Caco-2 (cell line): ENCODE measurements around the gene KLC3. TPM values are rescaled to one million over a fixed set of nuclear protein-coding genes. Genes with fewer than 3 reads are reported as not detected.

Source experiments
- BruUV-seq: library from RNA; stranded (reverse); fragments of 400-500 nt; replicated peaks from 2 replicates; lab custom pipeline; 2021; lab: Mats Ljungman, UMichigan
- CTCF ChIA-PET: fragments of 300-600 bp; sonication (Branson Sonifier 250); formaldehyde crosslinking; loops from one replicate; lab custom pipeline; 2022; ENCODE audit warnings: antibody characterized with exemption; lab: Charles Lee
- POLR2A ChIA-PET: fragments of 300-600 bp; sonication (Branson Sonifier 250); formaldehyde crosslinking; loops from one replicate; lab custom pipeline; 2022; ENCODE audit warnings: antibody characterized with exemption; lab: Charles Lee
- DNase-seq, 2 experiments: peaks; one replicate each; pipeline versions ENCODE4 v3.0.0 to v3.0.0-alpha.2; 2020 to 2022
- H3K27me3 ChIP-seq: replicated peaks from 2 replicates; pipeline ENCODE4 v1.6.0; 2011; ENCODE audit warnings: low read length; ENCODE audit not compliant: control insufficient read depth, insufficient read depth
- H3K36me3 ChIP-seq: 2 replicates; pipeline ENCODE4 v1.5.1; 2011; ENCODE audit warnings: low read length; ENCODE audit not compliant: control insufficient read depth, insufficient read depth
- H3K4me1 ChIP-seq: fragments of 250-450 bp; sonication (Bioruptor Pico); 2 replicates; pipeline ENCODE4 v1.5.1; 2020; ENCODE audit warnings: mild to moderate bottlenecking
- H3K4me3 ChIP-seq: 2 replicates; pipeline ENCODE4 v1.5.1; 2011; ENCODE audit warnings: low read depth, mild to moderate bottlenecking, control low read depth, low read length
- H3K9me3 ChIP-seq: fragments of 250-450 bp; sonication (Bioruptor Pico); 2 replicates; pipeline ENCODE4 v1.5.1; 2020; ENCODE audit warnings: mild to moderate bottlenecking, moderate library complexity
- H3K27ac Mint-ChIP-seq: one replicate; pipeline ENCODE4 v1.8.0; 2022; ENCODE audit warnings: mixed read lengths; ENCODE audit not compliant: unreplicated experiment
- H3K27me3 Mint-ChIP-seq: one replicate; pipeline ENCODE4 v1.8.0; 2022; ENCODE audit warnings: mixed read lengths; ENCODE audit not compliant: insufficient read depth, unreplicated experiment
- H3K36me3 Mint-ChIP-seq: one replicate; pipeline ENCODE4 v1.8.0; 2022; ENCODE audit warnings: mild to moderate bottlenecking, mixed read lengths; ENCODE audit not compliant: insufficient read depth, unreplicated experiment
- H3K4me1 Mint-ChIP-seq: one replicate; pipeline ENCODE4 v1.8.0; 2022; ENCODE audit warnings: low read depth, mixed read lengths; ENCODE audit not compliant: unreplicated experiment
- H3K4me3 Mint-ChIP-seq: one replicate; pipeline ENCODE4 v1.8.0; 2022; ENCODE audit warnings: mild to moderate bottlenecking, moderate library complexity, mixed read lengths; ENCODE audit not compliant: unreplicated experiment
- H3K9me3 Mint-ChIP-seq: one replicate; pipeline ENCODE4 v1.8.0; 2022; ENCODE audit warnings: mixed read lengths; ENCODE audit not compliant: unreplicated experiment
- intact Hi-C: fragments of 100-400 bp; cut with micrococcal nuclease; formaldehyde crosslinking; loops from one replicate; pipeline ENCODE4 v1.10.0; 2022; ENCODE audit not compliant: unreplicated experiment
- total RNA-seq: library from RNA; stranded (reverse); gene quantifications from 2 replicates; pipeline ENCODE4 v1.2.3, GENCODE V29; 2022
- TF ChIP-seq, protein P1 (sequence below), 2 experiments: fragments of 200-600 bp in 1 of 2; IDR thresholded peaks; 1 replicate in 1 of 2; 2 replicates in 1 of 2; pipeline versions ENCODE4 v1.5.1 to v1.8.0; 2011 to 2022; ENCODE audit warnings: antibody characterized with exemption in 1 of 2, control low read depth in 1 of 2, inconsistent platforms in 1 of 2, low read depth in 1 of 2, low read length in 1 of 2, mild to moderate bottlenecking in 1 of 2, moderate library complexity in 1 of 2; ENCODE audit not compliant: insufficient read depth in 1 of 2, severe bottlenecking in 1 of 2, unreplicated experiment in 1 of 2

Gene KLC3
- total RNA-seq, 1 experiment from 2014 or later = 10.2 TPM

DNA sequence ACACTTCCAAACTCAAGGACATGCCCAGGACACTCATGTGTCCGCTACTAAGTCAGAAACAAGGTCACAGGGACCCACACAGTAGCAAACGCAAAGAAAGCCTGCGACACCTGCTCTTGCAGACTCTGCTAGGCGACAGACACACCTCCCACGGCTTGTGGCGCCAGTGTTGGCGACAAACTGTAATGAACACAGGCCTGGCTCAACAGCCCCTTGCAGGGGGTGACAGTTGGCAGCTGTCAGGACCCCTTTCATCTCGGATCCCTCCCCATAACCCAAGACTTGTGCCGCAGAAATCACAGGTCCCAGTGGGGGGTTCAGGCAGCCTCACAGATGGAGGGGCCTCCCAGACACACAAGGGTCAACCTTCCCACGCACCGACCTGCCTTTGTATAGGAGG lies 18.2 kb upstream of the KLC3 start:
- Mint-ChIP-seq H3K27ac (no peak overlapping the region), H3K9me3 (no peaks in the 10 kb centered on the region), H3K4me3 (no peak overlapping the region), H3K36me3 (no peaks in the 10 kb centered on the region), H3K4me1 (peaks cover 7% of the 10 kb centered on the region), H3K27me3 (peaks cover 3% of the 10 kb centered on the region)
- BruUV-seq = no TSS peak
- Histone ChIP-seq H3K4me3 (no peak overlapping the region), H3K9me3 (no peaks in the 10 kb centered on the region), H3K4me1 (no peaks in the 10 kb centered on the region), H3K36me3 (no peaks in the 10 kb centered on the region), H3K27me3 (no peaks in the 10 kb centered on the region)
- TF ChIP-seq, protein P1, sequence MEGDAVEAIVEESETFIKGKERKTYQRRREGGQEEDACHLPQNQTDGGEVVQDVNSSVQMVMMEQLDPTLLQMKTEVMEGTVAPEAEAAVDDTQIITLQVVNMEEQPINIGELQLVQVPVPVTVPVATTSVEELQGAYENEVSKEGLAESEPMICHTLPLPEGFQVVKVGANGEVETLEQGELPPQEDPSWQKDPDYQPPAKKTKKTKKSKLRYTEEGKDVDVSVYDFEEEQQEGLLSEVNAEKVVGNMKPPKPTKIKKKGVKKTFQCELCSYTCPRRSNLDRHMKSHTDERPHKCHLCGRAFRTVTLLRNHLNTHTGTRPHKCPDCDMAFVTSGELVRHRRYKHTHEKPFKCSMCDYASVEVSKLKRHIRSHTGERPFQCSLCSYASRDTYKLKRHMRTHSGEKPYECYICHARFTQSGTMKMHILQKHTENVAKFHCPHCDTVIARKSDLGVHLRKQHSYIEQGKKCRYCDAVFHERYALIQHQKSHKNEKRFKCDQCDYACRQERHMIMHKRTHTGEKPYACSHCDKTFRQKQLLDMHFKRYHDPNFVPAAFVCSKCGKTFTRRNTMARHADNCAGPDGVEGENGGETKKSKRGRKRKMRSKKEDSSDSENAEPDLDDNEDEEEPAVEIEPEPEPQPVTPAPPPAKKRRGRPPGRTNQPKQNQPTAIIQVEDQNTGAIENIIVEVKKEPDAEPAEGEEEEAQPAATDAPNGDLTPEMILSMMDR (IDR thresholded peaks at IDR 0.05; ENCODE audit: insufficient read depth in 1 of 2, low read depth in 1 of 2, low read length in 1 of 2, severe bottlenecking in 1 of 2, unreplicated experiment in 1 of 2) = no peak
- CTCF ChIA-PET = no interaction called here
- POLR2A ChIA-PET = no interaction called here
- intact Hi-C loops = no loop called here
- DNase-seq = no peak

DNA sequence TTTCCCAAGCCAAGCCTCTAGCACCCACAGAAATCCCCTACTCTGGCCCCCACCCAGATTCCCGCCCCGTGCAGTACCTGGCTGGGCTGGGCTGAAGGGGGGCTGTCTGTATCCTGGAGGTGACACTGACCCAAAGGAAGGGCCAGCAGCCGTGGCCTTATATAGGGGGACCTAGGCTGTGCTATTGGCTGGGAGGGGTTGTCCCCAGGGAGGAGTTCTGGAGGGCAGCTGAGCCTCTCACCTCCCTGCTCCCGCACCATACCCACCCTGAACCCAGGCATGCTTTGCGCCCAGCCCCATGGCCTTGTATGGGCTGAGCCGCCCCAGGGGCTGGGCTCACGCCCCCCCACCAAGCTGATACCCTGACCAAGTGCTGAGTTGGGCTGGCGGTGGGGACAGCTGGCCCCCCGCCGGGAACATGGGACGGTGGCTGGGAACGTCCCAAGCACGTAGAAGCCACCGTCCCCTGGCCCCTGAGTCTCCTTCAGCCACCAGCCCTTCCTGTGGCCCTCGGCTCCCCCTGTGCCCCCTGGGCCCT lies 17.7 kb upstream of the KLC3 start, which contains the start of gene CKM:
TSS of gene CKM (minus strand) at position 132 of the 538 bp plus-strand sequence. CDS start 3,162 bp downstream, outside the sequence.
- H3K27ac Mint-ChIP-seq = no peak within 1 kb of the TSS
- Histone ChIP-seq H3K4me3 (no peak within 1 kb of the TSS), H3K9me3 (no peaks in the 10 kb centered on the region), H3K27me3 (no peaks in the 10 kb centered on the region), H3K36me3 (no peaks in the 10 kb centered on the region), H3K4me1 (no peaks in the 10 kb centered on the region)
- H3K27me3 Mint-ChIP-seq = no peaks in the 10 kb centered on the region
- no peak for DNase-seq
- TF ChIP-seq, protein P1 (IDR thresholded peaks at IDR 0.05; ENCODE audit: insufficient read depth in 1 of 2, low read depth in 1 of 2, low read length in 1 of 2, severe bottlenecking in 1 of 2, unreplicated experiment in 1 of 2) = no peak
- H3K9me3 Mint-ChIP-seq = no peaks in the 10 kb centered on the region
- ChIA-PET POLR2A (no interaction called here), CTCF (no interaction called here)
- no peaks in the 10 kb centered on the region for H3K36me3 Mint-ChIP-seq
- no TSS peak for BruUV-seq
- no peak within 1 kb of the TSS for H3K4me3 Mint-ChIP-seq
- peaks cover 7% of the 10 kb centered on the region for H3K4me1 Mint-ChIP-seq
- intact Hi-C loops = no loop called here

DNA sequence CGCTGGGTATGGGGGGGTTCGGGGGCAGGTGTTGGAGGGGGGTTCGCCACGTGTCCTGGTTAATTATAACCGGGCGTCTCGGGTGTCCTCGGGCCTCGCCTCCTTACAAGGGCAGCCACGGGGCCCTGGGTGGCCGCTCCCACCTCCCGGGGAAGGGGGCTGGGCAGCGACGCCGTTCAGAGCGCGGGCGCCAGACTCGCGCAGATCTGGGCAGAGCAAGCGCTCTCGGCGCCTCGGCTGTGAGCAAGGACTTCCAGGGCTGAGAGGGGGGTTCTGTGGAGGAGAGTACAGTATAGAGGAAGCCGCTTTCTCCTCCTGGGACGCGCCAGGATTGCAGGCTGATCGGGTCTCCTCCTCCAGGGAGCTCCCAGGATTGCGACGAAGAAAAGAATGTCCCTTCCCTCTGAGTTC lies 16.9 kb upstream of the KLC3 start:
- BruUV-seq = no TSS peak
- Histone ChIP-seq H3K36me3 (no peaks in the 10 kb centered on the region), H3K4me3 (no peak overlapping the region), H3K27me3 (no peaks in the 10 kb centered on the region), H3K4me1 (no peaks in the 10 kb centered on the region), H3K9me3 (no peaks in the 10 kb centered on the region)
- Mint-ChIP-seq H3K27me3 (no peaks in the 10 kb centered on the region), H3K4me3 (no peak overlapping the region), H3K36me3 (no peaks in the 10 kb centered on the region), H3K27ac (no peak overlapping the region), H3K9me3 (no peaks in the 10 kb centered on the region), H3K4me1 (peaks cover 7% of the 10 kb centered on the region)
- intact Hi-C loops = no loop called here
- TF ChIP-seq, protein P1 (IDR thresholded peaks at IDR 0.05; ENCODE audit: insufficient read depth in 1 of 2, low read depth in 1 of 2, low read length in 1 of 2, severe bottlenecking in 1 of 2, unreplicated experiment in 1 of 2) = no peak
- POLR2A ChIA-PET = no interaction called here
- DNase-seq = no peak
- CTCF ChIA-PET = no interaction called here
